H1 (cell line): ENCODE results near the gene SLC24A3. TPM values are rescaled to one million over a fixed set of nuclear protein-coding genes. Genes with fewer than 3 reads are reported as not detected.

ENCODE experiments used
- CTCF ChIA-PET: fragments of 300-600 bp; sonication (Branson Sonifier 250); formaldehyde crosslinking; loops from one replicate; lab custom pipeline; 2021; ENCODE audit not compliant: partially characterized antibody; lab: Charles Lee
- POLR2A ChIA-PET: fragments of 300-600 bp; sonication (Branson Sonifier 250); formaldehyde crosslinking; loops from one replicate; lab custom pipeline; 2021; ENCODE audit warnings: inconsistent platforms; ENCODE audit not compliant: partially characterized antibody; lab: Charles Lee
- DNase-seq, 2 experiments: peaks; one replicate each; pipeline versions ENCODE4 v3.0.0 to v3.0.0-alpha.2; 2010 to 2022; ENCODE audit warnings: low spot score in 2 of 2, low read depth in 1 of 2, mixed read lengths in 1 of 2
- FAIRE-seq: peaks from 2 replicates; lab custom pipeline; 2011; peaks lifted over from hg19 to GRCh38; lab: Jason Lieb, UNC
- H2AFZ ChIP-seq: 2 replicates; pipeline ENCODE4 v1.8.1; 2012; ENCODE audit warnings: low read length, inconsistent platforms
- H2AK5ac ChIP-seq: 2 replicates; pipeline ENCODE4 v1.6.1; 2013; ENCODE audit warnings: low read depth, low read length
- H2BK120ac ChIP-seq: replicated peaks from 2 replicates; pipeline ENCODE3; 2013; ENCODE audit warnings: low read depth, low read length, inconsistent platforms
- H2BK12ac ChIP-seq: 2 replicates; pipeline ENCODE4 v1.6.1; 2013; ENCODE audit warnings: low read depth, low read length
- H2BK15ac ChIP-seq: 2 replicates; pipeline ENCODE4 v1.6.1; 2013; ENCODE audit warnings: low read length
- H2BK20ac ChIP-seq: 2 replicates; pipeline ENCODE4 v1.6.1; 2013; ENCODE audit warnings: low read length
- H2BK5ac ChIP-seq: 2 replicates; pipeline ENCODE4 v1.6.1; 2013; ENCODE audit warnings: low read depth, low read length
- H3K14ac ChIP-seq: 2 replicates; pipeline ENCODE4 v1.6.1; 2013; ENCODE audit warnings: inconsistent platforms; ENCODE audit not compliant: insufficient read length
- H3K18ac ChIP-seq: 2 replicates; pipeline ENCODE4 v1.6.1; 2013; ENCODE audit warnings: low read length; ENCODE audit errors: extremely low read depth
- H3K23ac ChIP-seq: 2 replicates; pipeline ENCODE4 v1.6.1; 2013; ENCODE audit warnings: inconsistent platforms; ENCODE audit not compliant: insufficient read length
- H3K23me2 ChIP-seq: 2 replicates; pipeline ENCODE4 v1.6.1; 2013; ENCODE audit warnings: low read depth, low read length
- H3K27ac ChIP-seq: 2 replicates; pipeline ENCODE4 v1.6.1; 2011; ENCODE audit warnings: low read depth, low read length, inconsistent platforms
- H3K27me3 ChIP-seq, 4 experiments: replicated peaks in 1 of 4; 1 replicate in 1 of 4; 2 replicates in 3 of 4; pipeline versions ENCODE4 v1.6.1 to v1.8.1; 2011 to 2013; ENCODE audit warnings: low read length in 3 of 4, mild to moderate bottlenecking in 3 of 4, inconsistent platforms in 2 of 4, mixed read lengths in 2 of 4, moderate library complexity in 1 of 4; ENCODE audit not compliant: control insufficient read depth in 3 of 4, insufficient read depth in 3 of 4; ENCODE audit errors: extremely low read depth in 1 of 4
- H3K36me3 ChIP-seq, 4 experiments: 2 replicates each; pipeline versions ENCODE4 v1.6.1 to v1.8.1; 2011 to 2013; ENCODE audit warnings: mild to moderate bottlenecking in 4 of 4, low read length in 3 of 4, moderate library complexity in 2 of 4, control low read depth in 1 of 4, inconsistent platforms in 1 of 4; ENCODE audit not compliant: insufficient read depth in 4 of 4, control insufficient read depth in 2 of 4
- H3K4ac ChIP-seq: replicated peaks from 2 replicates; pipeline ENCODE3; 2013; ENCODE audit warnings: low read length, low read depth, mixed read lengths, inconsistent platforms; ENCODE audit not compliant: insufficient read length
- H3K4me1 ChIP-seq, 4 experiments: replicated peaks in 1 of 4; 1 replicate in 1 of 4; 2 replicates in 3 of 4; pipeline versions ENCODE4 v1.6.1 to v1.8.1; 2011 to 2013; ENCODE audit warnings: low read length in 3 of 4, inconsistent platforms in 2 of 4, mixed read lengths in 1 of 4; ENCODE audit not compliant: insufficient read depth in 4 of 4, control insufficient read depth in 3 of 4
- H3K4me2 ChIP-seq, 2 experiments: 2 replicates each; pipeline versions ENCODE4 v1.6.1 to v1.8.1; 2011 to 2013; ENCODE audit warnings: low read depth in 2 of 2, low read length in 2 of 2, control low read depth in 1 of 2, inconsistent platforms in 1 of 2, mild to moderate bottlenecking in 1 of 2; ENCODE audit not compliant: insufficient read depth in 1 of 2
- H3K4me3 ChIP-seq, 4 experiments: fragments of 200-600, 300-600 bp in 1 of 4; sonication (generic), shearing (Covaris generic), sonication (Bioruptor Twin) in 1 of 4; 2 replicates each; pipeline versions ENCODE4 v1.5.1 to v1.8.1; 2011 to 2016; ENCODE audit warnings: low read length in 4 of 4, low read depth in 3 of 4, control low read depth in 2 of 4, inconsistent platforms in 2 of 4, mild to moderate bottlenecking in 2 of 4, mixed read lengths in 1 of 4, moderate library complexity in 1 of 4; ENCODE audit not compliant: insufficient read depth in 2 of 4; ENCODE audit errors: extremely low read depth in 1 of 4
- H3K56ac ChIP-seq: replicated peaks from 2 replicates; pipeline ENCODE3; 2013; ENCODE audit warnings: low read depth, mild to moderate bottlenecking, mixed read lengths, low read length, inconsistent platforms; ENCODE audit not compliant: insufficient read length
- H3K79me1 ChIP-seq: 2 replicates; pipeline ENCODE4 v1.6.1; 2013; ENCODE audit warnings: low read depth, low read length, control low read depth
- H3K79me2 ChIP-seq, 2 experiments: 2 replicates each; pipeline versions ENCODE4 v1.6.1 to v1.8.1; 2012 to 2013; ENCODE audit warnings: low read length in 2 of 2, mild to moderate bottlenecking in 2 of 2, inconsistent platforms in 1 of 2; ENCODE audit not compliant: insufficient read depth in 2 of 2, control insufficient read depth in 1 of 2
- H3K9ac ChIP-seq, 4 experiments: replicated peaks in 1 of 4; 1 replicate in 1 of 4; 2 replicates in 3 of 4; pipeline versions ENCODE4 v1.6.1 to v1.8.1; 2011 to 2013; ENCODE audit warnings: low read depth in 3 of 4, low read length in 3 of 4, control low read depth in 2 of 4, mild to moderate bottlenecking in 2 of 4, moderate library complexity in 2 of 4, inconsistent platforms in 1 of 4; ENCODE audit errors: extremely low read depth in 1 of 4
- H3K9me3 ChIP-seq, 2 experiments: 2 replicates each; pipeline versions ENCODE4 v1.6.1 to v1.8.1; 2012 to 2013; ENCODE audit warnings: mild to moderate bottlenecking in 2 of 2, moderate library complexity in 2 of 2, control low read depth in 1 of 2, inconsistent platforms in 1 of 2, low read depth in 1 of 2, low read length in 1 of 2, mixed read lengths in 1 of 2; ENCODE audit not compliant: insufficient read depth in 2 of 2
- H4K20me1 ChIP-seq, 2 experiments: replicated peaks in 1 of 2; 2 replicates each; pipeline versions ENCODE3 to v1.8.1; 2011 to 2013; ENCODE audit warnings: inconsistent platforms in 2 of 2, low read length in 2 of 2, mild to moderate bottlenecking in 1 of 2; ENCODE audit not compliant: insufficient read depth in 2 of 2, control insufficient read depth in 1 of 2
- H4K5ac ChIP-seq: 2 replicates; pipeline ENCODE4 v1.6.1; 2013; ENCODE audit warnings: low read length, low read depth, mixed read lengths, inconsistent platforms; ENCODE audit not compliant: insufficient read length
- H4K8ac ChIP-seq: 2 replicates; pipeline ENCODE4 v1.8.0; 2013; ENCODE audit warnings: mild to moderate bottlenecking, moderate library complexity, low read length, inconsistent platforms; ENCODE audit not compliant: insufficient read depth; ENCODE audit errors: extremely low read depth
- H4K91ac ChIP-seq: replicated peaks from 2 replicates; pipeline ENCODE3; 2013; ENCODE audit warnings: low read length, mixed read lengths, inconsistent platforms; ENCODE audit not compliant: insufficient read length
- MAFK ChIP-seq: IDR thresholded peaks from 2 replicates; pipeline ENCODE4 v1.6.1; 2012; ENCODE audit warnings: low read depth, mild to moderate bottlenecking, improper control_type of control experiment, low read length
- RBBP5 ChIP-seq: IDR thresholded peaks from 2 replicates; pipeline ENCODE4 v1.7.1; 2012; ENCODE audit warnings: low read depth, mild to moderate bottlenecking, inconsistent platforms, low read length, moderate library complexity, borderline replicate concordance
- RNF2 ChIP-seq: fragments of 200-900, 300-1000 bp; sonication (generic); IDR thresholded peaks from 2 replicates; pipeline ENCODE4 v1.7.1; 2016; ENCODE audit warnings: borderline replicate concordance, low read depth, mild to moderate bottlenecking, antibody characterized with exemption, low read length; ENCODE audit not compliant: poor library complexity, severe bottlenecking; ENCODE audit errors: missing control alignments
- ZNF274 ChIP-seq: IDR thresholded peaks from 2 replicates; pipeline ENCODE4 v1.7.0; 2012; ENCODE audit warnings: low read length, borderline replicate concordance; ENCODE audit errors: extremely low read depth
- WGBS, 2 experiments: shearing (Covaris generic) in 1 of 2; methylation state at CpG; one replicate each; pipeline versions ENCODE4 v1.1.6 to v1.1.7; 2013 to 2015; ENCODE audit warnings: low lambda C conversion rate in 2 of 2, mixed read lengths in 2 of 2, inconsistent platforms in 1 of 2, low coverage in 1 of 2, missing lambda C conversion rate in 1 of 2; ENCODE audit not compliant: insufficient replicate concordance in 2 of 2, insufficient coverage in 1 of 2, insufficient read length in 1 of 2; ENCODE audit errors: extremely low coverage in 1 of 2, missing lambda C conversion rate in 1 of 2; 5-methylcytosine and 5-hydroxymethylcytosine counted together
- polyA plus RNA-seq, 7 experiments: library from polyadenylated mRNA; depleted of rRNA in 3 of 7; stranded (reverse) in 5 of 7; unstranded in 2 of 7; fragments of >200 nt in 5 of 7; fragments of 200-250 nt in 2 of 7; gene quantifications; 1 replicate in 5 of 7; 2 replicates in 1 of 7; 4 replicates in 1 of 7; pipeline versions ENCODE4 v1.2.1 to v1.2.3, GENCODE V29; 2011 to 2013; ENCODE audit warnings: missing spikeins in 2 of 7, mixed read lengths in 2 of 7
- total RNA-seq: library from RNA; stranded (reverse); fragmentation: NEBNext Ultra II Directional; extraction: Animal tissue kit (Norgen Biotek cat#: 25700); gene quantifications from 2 replicates; pipeline ENCODE4 v1.2.1, GENCODE V29; 2021
- TF ChIP-seq, protein P1 (sequence below), 3 experiments: IDR thresholded peaks; 1 replicate in 2 of 3; 2 replicates in 1 of 3; pipeline versions ENCODE4 v1.5.1 to v1.6.1; 2011; ENCODE audit warnings: low read length in 3 of 3, mild to moderate bottlenecking in 3 of 3, inconsistent platforms in 2 of 3, low read depth in 1 of 3, moderate library complexity in 1 of 3; ENCODE audit not compliant: insufficient read depth in 1 of 3; ENCODE audit errors: control extremely low read depth in 1 of 3

SLC24A3 gene
- total and polyA plus RNA-seq, 2 of the 8 experiments (the other 6 are each of a cell fraction or from before 2014, with no cell fraction given): 4.5 to 6.3 TPM

DNA sequence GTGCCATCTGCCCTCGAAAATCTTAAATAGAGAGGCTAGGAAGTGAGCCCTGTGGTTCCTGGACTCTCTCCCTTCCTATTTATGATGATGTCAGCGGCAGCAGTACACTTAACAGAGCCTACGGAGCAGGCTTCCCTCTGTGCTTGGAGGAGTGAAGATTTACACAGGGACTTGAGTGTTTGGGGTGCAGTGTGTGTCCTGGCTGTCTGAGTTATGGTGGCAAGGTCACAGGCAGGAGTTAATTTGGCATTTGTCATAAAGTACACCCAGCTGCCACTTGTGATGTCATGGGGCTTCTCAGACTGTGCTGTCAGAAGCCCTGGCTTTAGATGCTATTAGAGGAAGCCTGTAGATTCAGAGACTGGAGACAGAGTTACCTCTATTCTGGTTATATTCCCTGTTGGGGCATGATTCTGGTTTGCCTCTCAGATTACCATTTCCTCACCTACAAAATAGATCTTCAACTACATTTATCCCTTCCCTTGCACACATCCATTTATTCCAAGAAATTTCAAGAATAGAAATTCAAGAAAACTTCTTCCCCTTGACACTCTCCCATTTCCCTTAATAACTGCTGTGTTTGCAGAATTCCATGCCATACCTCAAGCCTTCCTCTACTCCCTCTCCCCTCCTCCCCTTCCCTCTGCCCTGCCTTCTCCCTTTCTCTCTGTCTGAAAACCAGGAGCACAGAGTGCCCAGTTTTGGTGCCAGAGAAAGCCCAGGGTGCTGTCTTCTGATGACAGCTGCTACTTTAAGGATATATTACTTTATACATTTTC is 72.1 kb downstream of the SLC24A3 start:
- Histone ChIP-seq H2BK5ac (no peak overlapping the region), H3K4ac (no peak overlapping the region), H3K56ac (no peak overlapping the region), H3K14ac (no peak overlapping the region), H3K9me3 (no peaks in the 10 kb centered on the region), H4K91ac (no peak overlapping the region), H3K23ac (no peak overlapping the region), H3K23me2 (no peaks in the 10 kb centered on the region), H2AFZ (no peak overlapping the region), H2BK20ac (no peak overlapping the region), H2BK120ac (no peak overlapping the region), H3K4me2 (no peak overlapping the region), H3K27ac (no peak overlapping the region), H2BK15ac (no peak overlapping the region), H3K4me1 (no peaks in the 10 kb centered on the region), H2BK12ac (no peak overlapping the region), H3K79me2 (no peaks in the 10 kb centered on the region), H4K5ac (no peak overlapping the region), H2AK5ac (no peak overlapping the region), H3K18ac (no peak overlapping the region), H4K8ac (no peak overlapping the region), H4K20me1 (no peaks in the 10 kb centered on the region), H3K79me1 (no peaks in the 10 kb centered on the region), H3K4me3 (no peak overlapping the region), H3K36me3 (no peaks in the 10 kb centered on the region), H3K9ac (no peak overlapping the region), H3K27me3 (no peaks in the 10 kb centered on the region)
- CTCF ChIA-PET: interaction anchor here (1.5 kb wide), 1 partner anchor 299 kb away, joined by 4 read pairs; no protein-coding TSS in a partner anchor
- DNase-seq: no peak
- no peak for FAIRE-seq
- TF ChIP-seq ZNF274 (no peak), RBBP5 (no peak), MAFK (no peak), RNF2 (no peak)
- TF ChIP-seq, protein P1, sequence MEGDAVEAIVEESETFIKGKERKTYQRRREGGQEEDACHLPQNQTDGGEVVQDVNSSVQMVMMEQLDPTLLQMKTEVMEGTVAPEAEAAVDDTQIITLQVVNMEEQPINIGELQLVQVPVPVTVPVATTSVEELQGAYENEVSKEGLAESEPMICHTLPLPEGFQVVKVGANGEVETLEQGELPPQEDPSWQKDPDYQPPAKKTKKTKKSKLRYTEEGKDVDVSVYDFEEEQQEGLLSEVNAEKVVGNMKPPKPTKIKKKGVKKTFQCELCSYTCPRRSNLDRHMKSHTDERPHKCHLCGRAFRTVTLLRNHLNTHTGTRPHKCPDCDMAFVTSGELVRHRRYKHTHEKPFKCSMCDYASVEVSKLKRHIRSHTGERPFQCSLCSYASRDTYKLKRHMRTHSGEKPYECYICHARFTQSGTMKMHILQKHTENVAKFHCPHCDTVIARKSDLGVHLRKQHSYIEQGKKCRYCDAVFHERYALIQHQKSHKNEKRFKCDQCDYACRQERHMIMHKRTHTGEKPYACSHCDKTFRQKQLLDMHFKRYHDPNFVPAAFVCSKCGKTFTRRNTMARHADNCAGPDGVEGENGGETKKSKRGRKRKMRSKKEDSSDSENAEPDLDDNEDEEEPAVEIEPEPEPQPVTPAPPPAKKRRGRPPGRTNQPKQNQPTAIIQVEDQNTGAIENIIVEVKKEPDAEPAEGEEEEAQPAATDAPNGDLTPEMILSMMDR (IDR thresholded peaks at IDR 0.05; ENCODE audit: control extremely low read depth in 1 of 3, insufficient read depth in 1 of 3, low read depth in 1 of 3, low read length in 3 of 3): no peak
- POLR2A ChIA-PET: no interaction called here
- WGBS, 2 experiments: 82% methylated on average over 3 of the region's 3 CpGs; no CpG with 5 or more reads in 1 of the 2 experiments
